Loucy (cell line): ENCODE data around the gene NIPBL.

Experiments used
- H2AFZ ChIP-seq: fragments of 200-600 bp; sonication (generic); 2 replicates; pipeline ENCODE4 v1.6.0; 2016; ENCODE audit warnings: antibody characterized with exemption, mild to moderate bottlenecking, low read length, moderate library complexity
- H3F3A ChIP-seq: fragments of 200-600 bp; 2 replicates; pipeline ENCODE4 v1.6.0; 2016; ENCODE audit warnings: antibody characterized with exemption, low read depth, mild to moderate bottlenecking
- H3K27me3 ChIP-seq: fragments of 200-600 bp; sonication (generic); 2 replicates; pipeline ENCODE4 v1.6.1; 2014; ENCODE audit warnings: low read length, mild to moderate bottlenecking; ENCODE audit not compliant: insufficient read depth, poor library complexity, severe bottlenecking
- H3K36me3 ChIP-seq: fragments of 200-600 bp; sonication (generic); 2 replicates; pipeline ENCODE4 v1.6.1; 2016; ENCODE audit warnings: low read length; ENCODE audit not compliant: insufficient read depth
- H3K4me1 ChIP-seq: fragments of 200-600 bp; sonication (generic); 2 replicates; pipeline ENCODE4 v1.5.1; 2014; ENCODE audit warnings: low read length, mild to moderate bottlenecking; ENCODE audit not compliant: insufficient read depth, poor library complexity, severe bottlenecking
- H3K4me2 ChIP-seq: fragments of 200-600 bp; sonication (generic); 2 replicates; pipeline ENCODE4 v1.6.0; 2014; ENCODE audit warnings: antibody characterized with exemption, low read length, low read depth, mild to moderate bottlenecking; ENCODE audit not compliant: poor library complexity, severe bottlenecking
- H3K4me3 ChIP-seq: fragments of 200-600 bp; sonication (generic); 2 replicates; pipeline ENCODE4 v1.5.1; 2014; ENCODE audit warnings: low read length, mild to moderate bottlenecking, mixed read lengths; ENCODE audit not compliant: poor library complexity, severe bottlenecking
- H3K79me2 ChIP-seq: fragments of 200-600 bp; sonication (generic); 2 replicates; pipeline ENCODE4 v1.6.1; 2014; ENCODE audit warnings: low read length; ENCODE audit not compliant: insufficient read depth
- H3K9ac ChIP-seq: fragments of 200-600 bp; sonication (generic); 2 replicates; pipeline ENCODE4 v1.6.0; 2014; ENCODE audit warnings: mild to moderate bottlenecking, low read depth, low read length, moderate library complexity; ENCODE audit not compliant: poor library complexity, severe bottlenecking
- H3K9me2 ChIP-seq: fragments of 200-600 bp; sonication (generic); replicated peaks from 2 replicates; pipeline ENCODE4 v1.6.1; 2016; ENCODE audit warnings: low read depth, low read length, mixed read lengths
- H3K9me3 ChIP-seq: fragments of 200-600 bp; sonication (generic); 2 replicates; pipeline ENCODE4 v1.6.1; 2014; ENCODE audit warnings: mild to moderate bottlenecking, antibody characterized with exemption, low read length, low read depth; ENCODE audit not compliant: insufficient read depth
- H4K20me1 ChIP-seq: fragments of 200-600 bp; sonication (generic); 2 replicates; pipeline ENCODE4 v1.6.0; 2014; ENCODE audit warnings: antibody characterized with exemption, low read length, mild to moderate bottlenecking; ENCODE audit not compliant: insufficient read depth, poor library complexity, severe bottlenecking
- CTCF ChIP-seq: fragments of 200-600 bp; sonication (generic); conservative IDR thresholded peaks from 2 replicates; pipeline ENCODE4 v1.5.1; 2014; ENCODE audit warnings: mild to moderate bottlenecking, antibody characterized with exemption, low read length
- EZH2phosphoT487 ChIP-seq: fragments of 200-600 bp; IDR thresholded peaks from 2 replicates; pipeline ENCODE4 v1.6.1; 2018; ENCODE audit warnings: antibody characterized with exemption, mild to moderate bottlenecking, moderate library complexity, borderline replicate concordance

The NIPBL gene

DNA sequence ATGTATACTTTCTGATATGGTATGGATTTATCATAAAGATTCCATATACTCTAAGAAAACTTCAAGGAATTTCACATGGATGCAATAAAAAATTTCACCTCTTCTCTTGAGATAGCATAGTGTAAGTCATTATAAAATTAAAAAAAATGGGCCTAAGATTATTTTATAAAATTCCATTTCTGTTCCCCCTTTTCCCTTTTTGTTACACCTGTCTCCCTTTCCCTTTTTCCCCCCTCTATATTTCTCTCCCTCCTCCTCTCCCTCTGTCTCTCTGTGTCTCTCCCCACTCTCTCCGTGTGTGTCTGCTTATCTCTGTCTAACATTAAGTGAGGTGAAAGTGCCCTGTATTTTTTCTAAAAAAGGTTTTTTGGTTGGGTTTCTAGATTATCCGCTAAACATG lies 180.2 kb downstream of the NIPBL start:
- H3K4me3 ChIP-seq, result no peak overlapping the region
- no peak overlapping the region for H2AFZ ChIP-seq
- no peak overlapping the region for H3K4me2 ChIP-seq
- H3K9me2 ChIP-seq, result no peaks in the 10 kb centered on the region
- H3K9ac ChIP-seq, result no peak overlapping the region
- no peak for TF ChIP-seq EZH2phosphoT487
- no peak for TF ChIP-seq CTCF
- H3F3A ChIP-seq, result no peaks in the 10 kb centered on the region
- no peaks in the 10 kb centered on the region for H3K27me3 ChIP-seq
- no peaks in the 10 kb centered on the region for H4K20me1 ChIP-seq
- no peaks in the 10 kb centered on the region for H3K4me1 ChIP-seq
- H3K9me3 ChIP-seq, result no peaks in the 10 kb centered on the region
- peaks cover 68% of the 10 kb centered on the region for H3K36me3 ChIP-seq
- H3K79me2 ChIP-seq, result no peaks in the 10 kb centered on the region

DNA sequence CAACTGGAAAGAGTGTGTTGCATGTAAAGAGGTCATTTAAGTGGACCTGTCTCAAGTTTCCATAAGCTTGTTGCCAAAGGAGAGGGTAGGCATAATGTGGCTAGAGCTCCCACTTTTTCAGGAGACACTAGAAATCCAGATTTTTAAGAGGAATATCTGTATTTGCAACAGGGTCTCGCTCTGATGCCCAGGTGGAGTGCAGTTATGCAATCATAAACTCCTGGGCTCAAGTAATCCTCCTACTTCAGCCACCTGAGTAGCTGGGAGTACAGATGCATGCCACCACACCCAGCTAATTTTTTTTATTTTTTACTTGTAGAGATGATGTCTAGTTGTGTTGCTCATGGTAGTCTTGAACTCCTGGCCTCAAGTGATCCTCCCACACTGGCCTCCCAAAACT lies 183.5 kb downstream of the NIPBL start:
- Histone ChIP-seq H2AFZ (no peak overlapping the region), H3K36me3 (peaks cover 68% of the 10 kb centered on the region; the same call in 1 of the 2 replicates), H3K4me2 (no peak overlapping the region)

GRCh38 chr5:37063739-37064138 lies 187.2 kb downstream of the NIPBL start:
- H3K9ac ChIP-seq, result no peak overlapping the region
- TF ChIP-seq EZH2phosphoT487 (no peak), CTCF (no peak)
- H3K36me3 ChIP-seq, result peaks cover 53% of the 10 kb centered on the region; the same call in 1 of the 2 replicates
- no peaks in the 10 kb centered on the region for H3K79me2 ChIP-seq
- H3F3A ChIP-seq, result peaks cover 6% of the 10 kb centered on the region; the same call in 1 of the 2 replicates
- no peak overlapping the region for H3K4me3 ChIP-seq
- H3K9me2 ChIP-seq, result no peaks in the 10 kb centered on the region
- H3K4me2 ChIP-seq, result no peak overlapping the region
- H3K4me1 ChIP-seq, result no peaks in the 10 kb centered on the region
- no peak overlapping the region for H2AFZ ChIP-seq
- H4K20me1 ChIP-seq, result no peaks in the 10 kb centered on the region
- no peaks in the 10 kb centered on the region for H3K27me3 ChIP-seq
- no peaks in the 10 kb centered on the region for H3K9me3 ChIP-seq

More for the DNA sequence above, 183.5 kb downstream of the NIPBL start:
- Histone ChIP-seq H4K20me1 (no peaks in the 10 kb centered on the region), H3K4me1 (no peaks in the 10 kb centered on the region), H3K79me2 (no peaks in the 10 kb centered on the region), H3K27me3 (no peaks in the 10 kb centered on the region), H3K9ac (no peak overlapping the region), H3K9me3 (no peaks in the 10 kb centered on the region), H3F3A (no peaks in the 10 kb centered on the region), H3K9me2 (no peaks in the 10 kb centered on the region), H3K4me3 (no peak overlapping the region)
- TF ChIP-seq EZH2phosphoT487 (no peak), CTCF (no peak)
